Measurements from ENCODE around the gene PTPN2.

The PTPN2 gene

GRCh38 chr18:12750715-12751502, 133.1 kb downstream of the PTPN2 start:
- Histone ChIP-seq H3K4me3 (ENCODE audit: insufficient read length, low read depth) (no peak overlapping the region), H3K36me3 (ENCODE audit: insufficient read depth, insufficient read length, low read length) (no peaks in the 10 kb centered on the region), H3K27me3 (ENCODE audit: insufficient read depth, insufficient read length) (no peaks in the 10 kb centered on the region), H3K9me3 (ENCODE audit: insufficient read depth, low read length) (no peaks in the 10 kb centered on the region), H3K9ac (ENCODE audit: insufficient read length, low read depth) (no peak overlapping the region), H3K4me1 (ENCODE audit: insufficient read depth, insufficient read length) (no peaks in the 10 kb centered on the region)
- TF ChIP-seq ZNF274 (IDR thresholded peaks at IDR 0.05; ENCODE audit: low read depth, low read length) (no peak), SUZ12 (IDR thresholded peaks at IDR 0.05; ENCODE audit: extremely low read depth, insufficient read depth, insufficient read length) (no peak), YY1 (IDR thresholded peaks at IDR 0.05; ENCODE audit: insufficient read depth, insufficient read length) (no peak)
- no peak for DNase-seq (ENCODE audit: low read depth, low spot score)

- no peaks in the 10 kb centered on the region for H3K36me3 ChIP-seq (ENCODE audit: insufficient read depth, insufficient read length, low read length)
- DNase-seq (ENCODE audit: low read depth, low spot score), result no peak
- no peak overlapping the region for H3K4me3 ChIP-seq (ENCODE audit: insufficient read length, low read depth)
- no peaks in the 10 kb centered on the region for H3K9me3 ChIP-seq (ENCODE audit: insufficient read depth, low read length)
- H3K9ac ChIP-seq (ENCODE audit: insufficient read length, low read depth), result no peak overlapping the region
- no peaks in the 10 kb centered on the region for H3K4me1 ChIP-seq (ENCODE audit: insufficient read depth, insufficient read length)
- no peaks in the 10 kb centered on the region for H3K27me3 ChIP-seq (ENCODE audit: insufficient read depth, insufficient read length)
- TF ChIP-seq YY1 (IDR thresholded peaks at IDR 0.05; ENCODE audit: insufficient read depth, insufficient read length) (no peak), SUZ12 (IDR thresholded peaks at IDR 0.05; ENCODE audit: extremely low read depth, insufficient read depth, insufficient read length) (no peak), ZNF274 (IDR thresholded peaks at IDR 0.05; ENCODE audit: low read depth, low read length) (no peak)
These were observed 133.8 kb downstream of the PTPN2 start for GRCh38 chr18:12750076-12750714.

- no peaks in the 10 kb centered on the region for H3K4me1 ChIP-seq (ENCODE audit: insufficient read depth, insufficient read length)
- no peaks in the 10 kb centered on the region for H3K9me3 ChIP-seq (ENCODE audit: insufficient read depth, low read length)
- TF ChIP-seq ZNF274 (IDR thresholded peaks at IDR 0.05; ENCODE audit: low read depth, low read length) (no peak), YY1 (IDR thresholded peaks at IDR 0.05; ENCODE audit: insufficient read depth, insufficient read length) (no peak), SUZ12 (IDR thresholded peaks at IDR 0.05; ENCODE audit: extremely low read depth, insufficient read depth, insufficient read length) (no peak)
- no peaks in the 10 kb centered on the region for H3K36me3 ChIP-seq (ENCODE audit: insufficient read depth, insufficient read length, low read length)
- no peaks in the 10 kb centered on the region for H3K27me3 ChIP-seq (ENCODE audit: insufficient read depth, insufficient read length)
- DNase-seq (ENCODE audit: low read depth, low spot score), result no peak
- no peak overlapping the region for H3K4me3 ChIP-seq (ENCODE audit: insufficient read length, low read depth)
- H3K9ac ChIP-seq (ENCODE audit: insufficient read length, low read depth), result no peak overlapping the region
These were observed 134.9 kb downstream of the PTPN2 start for GRCh38 chr18:12749121-12749520.

- H3K9ac ChIP-seq (ENCODE audit: insufficient read length, low read depth), result no peak overlapping the region
- no peak for TF ChIP-seq ZNF274 (IDR thresholded peaks at IDR 0.05; ENCODE audit: low read depth, low read length)
- TF ChIP-seq YY1 (IDR thresholded peaks at IDR 0.05; ENCODE audit: insufficient read depth, insufficient read length), result no peak
- no peak for TF ChIP-seq SUZ12 (IDR thresholded peaks at IDR 0.05; ENCODE audit: extremely low read depth, insufficient read depth, insufficient read length)
- no peak overlapping the region for H3K4me3 ChIP-seq (ENCODE audit: insufficient read length, low read depth)
- no peak for DNase-seq (ENCODE audit: low read depth, low spot score)
- no peaks in the 10 kb centered on the region for H3K27me3 ChIP-seq (ENCODE audit: insufficient read depth, insufficient read length)
- no peaks in the 10 kb centered on the region for H3K9me3 ChIP-seq (ENCODE audit: insufficient read depth, low read length)
- H3K4me1 ChIP-seq (ENCODE audit: insufficient read depth, insufficient read length), result no peaks in the 10 kb centered on the region
- no peaks in the 10 kb centered on the region for H3K36me3 ChIP-seq (ENCODE audit: insufficient read depth, insufficient read length, low read length)
These were observed 135.4 kb downstream of the PTPN2 start for GRCh38 chr18:12748671-12749070.

- no peaks in the 10 kb centered on the region for H3K9me3 ChIP-seq (ENCODE audit: insufficient read depth, low read length)
- H3K4me3 ChIP-seq (ENCODE audit: insufficient read length, low read depth), result no peak overlapping the region
- H3K36me3 ChIP-seq (ENCODE audit: insufficient read depth, insufficient read length, low read length), result no peaks in the 10 kb centered on the region
- no peak for TF ChIP-seq YY1 (IDR thresholded peaks at IDR 0.05; ENCODE audit: insufficient read depth, insufficient read length)
- no peak for TF ChIP-seq SUZ12 (IDR thresholded peaks at IDR 0.05; ENCODE audit: extremely low read depth, insufficient read depth, insufficient read length)
- no peak for TF ChIP-seq ZNF274 (IDR thresholded peaks at IDR 0.05; ENCODE audit: low read depth, low read length)
- H3K27me3 ChIP-seq (ENCODE audit: insufficient read depth, insufficient read length), result no peaks in the 10 kb centered on the region
- no peak overlapping the region for H3K9ac ChIP-seq (ENCODE audit: insufficient read length, low read depth)
- no peaks in the 10 kb centered on the region for H3K4me1 ChIP-seq (ENCODE audit: insufficient read depth, insufficient read length)
- DNase-seq (ENCODE audit: low read depth, low spot score), result no peak
These were observed 136.3 kb downstream of the PTPN2 start for GRCh38 chr18:12747530-12748315.

- TF ChIP-seq YY1 (IDR thresholded peaks at IDR 0.05; ENCODE audit: insufficient read depth, insufficient read length) (no peak), ZNF274 (IDR thresholded peaks at IDR 0.05; ENCODE audit: low read depth, low read length) (no peak), SUZ12 (IDR thresholded peaks at IDR 0.05; ENCODE audit: extremely low read depth, insufficient read depth, insufficient read length) (no peak)
- Histone ChIP-seq H3K4me1 (ENCODE audit: insufficient read depth, insufficient read length) (no peaks in the 10 kb centered on the region), H3K36me3 (ENCODE audit: insufficient read depth, insufficient read length, low read length) (no peaks in the 10 kb centered on the region), H3K9ac (ENCODE audit: insufficient read length, low read depth) (no peak overlapping the region), H3K9me3 (ENCODE audit: insufficient read depth, low read length) (no peaks in the 10 kb centered on the region), H3K27me3 (ENCODE audit: insufficient read depth, insufficient read length) (no peaks in the 10 kb centered on the region), H3K4me3 (ENCODE audit: insufficient read length, low read depth) (no peak overlapping the region)
- DNase-seq (ENCODE audit: low read depth, low spot score), result no peak
These were observed 138.8 kb downstream of the PTPN2 start for GRCh38 chr18:12745095-12745795.
